SK-N-SH treated with all-trans-retinoic acid at 6 μM for 48 hours (cell line): Measurements from ENCODE around the gene RFC5.

Experiments
- ATAC-seq: fragments of 200-7000 bp; cut with Tn5 transposase; 3 replicates; pipeline ENCODE4 v1.9.1; 2020; ENCODE audit warnings: mild to moderate bottlenecking, moderate library complexity
- ARNTL ChIP-seq: fragments of 450-650 bp; formaldehyde crosslinking; IDR thresholded peaks from 2 replicates; pipeline ENCODE4 v1.5.0; 2020; ENCODE audit warnings: low read depth, mild to moderate bottlenecking, moderate library complexity, borderline replicate concordance
- BACH2 ChIP-seq: fragments of 250-450 bp; sonication (Bioruptor Pico); IDR thresholded peaks from 2 replicates; pipeline ENCODE4 v1.9.0; 2021; ENCODE audit warnings: mild to moderate bottlenecking, borderline replicate concordance
- CSDC2 ChIP-seq: fragments of 250-450 bp; sonication (Bioruptor Pico); IDR thresholded peaks from 2 replicates; pipeline ENCODE4 v1.5.0; 2020; ENCODE audit warnings: mild to moderate bottlenecking, moderate library complexity
- ESRRG ChIP-seq: fragments of 250-450 bp; sonication (Bioruptor Pico); IDR thresholded peaks from 2 replicates; pipeline ENCODE4 v1.6.1; 2021; ENCODE audit warnings: mild to moderate bottlenecking
- GLIS3 ChIP-seq: fragments of 250-450 bp; sonication (Bioruptor Pico); IDR thresholded peaks from 2 replicates; pipeline ENCODE4 v1.5.0; 2020; ENCODE audit warnings: mild to moderate bottlenecking, moderate library complexity
- ISL1 ChIP-seq: fragments of 250-450 bp; sonication (Bioruptor Pico); IDR thresholded peaks from 2 replicates; pipeline ENCODE4 v2.1.2; 2022; ENCODE audit warnings: mild to moderate bottlenecking, moderate library complexity
- PPARA ChIP-seq: fragments of 250-450 bp; sonication (Bioruptor Pico); IDR thresholded peaks from 2 replicates; pipeline ENCODE4 v1.5.0; 2020; ENCODE audit warnings: mild to moderate bottlenecking, borderline replicate concordance
- RARB ChIP-seq: fragments of 250-450 bp; sonication (Bioruptor Pico); IDR thresholded peaks from 2 replicates; pipeline ENCODE4 v1.8.0; 2021; ENCODE audit warnings: mild to moderate bottlenecking, moderate library complexity
- SNAI2 ChIP-seq: fragments of 250-450 bp; sonication (Bioruptor Pico); IDR thresholded peaks from 2 replicates; pipeline ENCODE4 v1.5.0; 2020; ENCODE audit warnings: mild to moderate bottlenecking, moderate library complexity
- TCF4 ChIP-seq: fragments of 250-450 bp; sonication (Bioruptor Pico); IDR thresholded peaks from 2 replicates; pipeline ENCODE4 v1.8.0; 2021; ENCODE audit warnings: mild to moderate bottlenecking, moderate library complexity, borderline replicate concordance
- TOX ChIP-seq: fragments of 250-450 bp; sonication (Bioruptor Pico); IDR thresholded peaks from 2 replicates; pipeline ENCODE4 v1.8.0; 2021; ENCODE audit warnings: mild to moderate bottlenecking, moderate library complexity, borderline replicate concordance
- ZC3H10 ChIP-seq: fragments of 250-450 bp; sonication (Bioruptor Pico); IDR thresholded peaks from 2 replicates; pipeline ENCODE4 v1.5.1; 2021; ENCODE audit warnings: mild to moderate bottlenecking, moderate library complexity
- ZFP3 ChIP-seq: fragments of 250-450 bp; sonication (Bioruptor Pico); IDR thresholded peaks from 2 replicates; pipeline ENCODE4 v1.5.0; 2020; ENCODE audit warnings: mild to moderate bottlenecking, moderate library complexity
- ZFP30 ChIP-seq: fragments of 450-650 bp; formaldehyde crosslinking; IDR thresholded peaks from 2 replicates; pipeline ENCODE4 v1.5.0; 2022; ENCODE audit warnings: mild to moderate bottlenecking, moderate library complexity
- ZNF565 ChIP-seq: fragments of 450-650 bp; formaldehyde crosslinking; conservative IDR thresholded peaks from 2 replicates; pipeline ENCODE4 v1.5.0; 2020; ENCODE audit warnings: low read depth, mild to moderate bottlenecking, moderate library complexity
- ZNF70 ChIP-seq: fragments of 450-650 bp; formaldehyde crosslinking; IDR thresholded peaks from 2 replicates; pipeline ENCODE4 v1.5.0; 2020; ENCODE audit warnings: mild to moderate bottlenecking, moderate library complexity
- ZNF8 ChIP-seq: fragments of 450-650 bp; formaldehyde crosslinking; IDR thresholded peaks from 2 replicates; pipeline ENCODE4 v1.5.0; 2020; ENCODE audit warnings: mild to moderate bottlenecking, moderate library complexity
- TF ChIP-seq, protein P1 (sequence below): fragments of 250-450 bp; sonication (Bioruptor Pico); IDR thresholded peaks from 2 replicates; pipeline ENCODE4 v1.8.0; 2021; ENCODE audit warnings: low read depth, mild to moderate bottlenecking, moderate library complexity, borderline replicate concordance
- TF ChIP-seq, protein P2 (sequence below): fragments of 250-450 bp; sonication (Bioruptor Pico); IDR thresholded peaks from 2 replicates; pipeline ENCODE4 v1.5.0; 2020; ENCODE audit warnings: mild to moderate bottlenecking, moderate library complexity
- TF ChIP-seq, protein P3 (sequence below): fragments of 250-450 bp; sonication (Bioruptor Pico); IDR thresholded peaks from 2 replicates; pipeline ENCODE4 v1.5.1; 2021; ENCODE audit warnings: mild to moderate bottlenecking, moderate library complexity

The RFC5 gene

GRCh38 chr12:117975006-117975405 lies 41.5 kb upstream of the RFC5 start:
- no peak for TF ChIP-seq ZC3H10 (CRISPR knock-in tag)
- no peak for ATAC-seq

- no peak for ATAC-seq
- TF ChIP-seq ZFP30 (CRISPR knock-in tag), result no peak
- no peak for TF ChIP-seq ZC3H10 (CRISPR knock-in tag)
- TF ChIP-seq, protein P1, sequence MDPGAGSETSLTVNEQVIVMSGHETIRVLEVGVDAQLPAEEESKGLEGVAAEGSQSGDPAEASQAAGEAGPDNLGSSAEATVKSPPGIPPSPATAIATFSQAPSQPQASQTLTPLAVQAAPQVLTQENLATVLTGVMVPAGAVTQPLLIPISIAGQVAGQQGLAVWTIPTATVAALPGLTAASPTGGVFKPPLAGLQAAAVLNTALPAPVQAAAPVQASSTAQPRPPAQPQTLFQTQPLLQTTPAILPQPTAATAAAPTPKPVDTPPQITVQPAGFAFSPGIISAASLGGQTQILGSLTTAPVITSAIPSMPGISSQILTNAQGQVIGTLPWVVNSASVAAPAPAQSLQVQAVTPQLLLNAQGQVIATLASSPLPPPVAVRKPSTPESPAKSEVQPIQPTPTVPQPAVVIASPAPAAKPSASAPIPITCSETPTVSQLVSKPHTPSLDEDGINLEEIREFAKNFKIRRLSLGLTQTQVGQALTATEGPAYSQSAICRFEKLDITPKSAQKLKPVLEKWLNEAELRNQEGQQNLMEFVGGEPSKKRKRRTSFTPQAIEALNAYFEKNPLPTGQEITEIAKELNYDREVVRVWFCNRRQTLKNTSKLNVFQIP (CRISPR knock-in tag), result no peak
- no peak for TF ChIP-seq SNAI2
- no peak for TF ChIP-seq ESRRG (CRISPR knock-in tag)
- no peak for TF ChIP-seq ZFP3 (CRISPR knock-in tag)
- no peak for TF ChIP-seq ZNF8 (CRISPR knock-in tag)
- TF ChIP-seq ZNF70 (CRISPR knock-in tag), result no peak
- TF ChIP-seq BACH2 (CRISPR knock-in tag), result no peak
- no peak for TF ChIP-seq GLIS3
- TF ChIP-seq ISL1 (CRISPR knock-in tag), result no peak
- TF ChIP-seq, protein P2, sequence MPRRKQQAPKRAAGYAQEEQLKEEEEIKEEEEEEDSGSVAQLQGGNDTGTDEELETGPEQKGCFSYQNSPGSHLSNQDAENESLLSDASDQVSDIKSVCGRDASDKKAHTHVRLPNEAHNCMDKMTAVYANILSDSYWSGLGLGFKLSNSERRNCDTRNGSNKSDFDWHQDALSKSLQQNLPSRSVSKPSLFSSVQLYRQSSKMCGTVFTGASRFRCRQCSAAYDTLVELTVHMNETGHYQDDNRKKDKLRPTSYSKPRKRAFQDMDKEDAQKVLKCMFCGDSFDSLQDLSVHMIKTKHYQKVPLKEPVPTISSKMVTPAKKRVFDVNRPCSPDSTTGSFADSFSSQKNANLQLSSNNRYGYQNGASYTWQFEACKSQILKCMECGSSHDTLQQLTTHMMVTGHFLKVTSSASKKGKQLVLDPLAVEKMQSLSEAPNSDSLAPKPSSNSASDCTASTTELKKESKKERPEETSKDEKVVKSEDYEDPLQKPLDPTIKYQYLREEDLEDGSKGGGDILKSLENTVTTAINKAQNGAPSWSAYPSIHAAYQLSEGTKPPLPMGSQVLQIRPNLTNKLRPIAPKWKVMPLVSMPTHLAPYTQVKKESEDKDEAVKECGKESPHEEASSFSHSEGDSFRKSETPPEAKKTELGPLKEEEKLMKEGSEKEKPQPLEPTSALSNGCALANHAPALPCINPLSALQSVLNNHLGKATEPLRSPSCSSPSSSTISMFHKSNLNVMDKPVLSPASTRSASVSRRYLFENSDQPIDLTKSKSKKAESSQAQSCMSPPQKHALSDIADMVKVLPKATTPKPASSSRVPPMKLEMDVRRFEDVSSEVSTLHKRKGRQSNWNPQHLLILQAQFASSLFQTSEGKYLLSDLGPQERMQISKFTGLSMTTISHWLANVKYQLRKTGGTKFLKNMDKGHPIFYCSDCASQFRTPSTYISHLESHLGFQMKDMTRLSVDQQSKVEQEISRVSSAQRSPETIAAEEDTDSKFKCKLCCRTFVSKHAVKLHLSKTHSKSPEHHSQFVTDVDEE, result no peak
- no peak for TF ChIP-seq PPARA (CRISPR knock-in tag)
- no peak for TF ChIP-seq ARNTL (CRISPR knock-in tag)
- no peak for TF ChIP-seq CSDC2 (CRISPR knock-in tag)
- no peak for TF ChIP-seq TOX (CRISPR knock-in tag)
- TF ChIP-seq ZNF565 (CRISPR knock-in tag), result no peak
- no peak for TF ChIP-seq TCF4 (CRISPR knock-in tag)
- no peak for TF ChIP-seq RARB
These were observed 39.1 kb upstream of the RFC5 start for GRCh38 chr12:117977373-117977772.

GRCh38 chr12:117980616-117981015 lies 35.9 kb upstream of the RFC5 start:
- ATAC-seq, result no peak
- TF ChIP-seq BACH2 (CRISPR knock-in tag), result no peak
- no peak for TF ChIP-seq PPARA (CRISPR knock-in tag)
- TF ChIP-seq, protein P1 (CRISPR knock-in tag), result no peak
- no peak for TF ChIP-seq CSDC2 (CRISPR knock-in tag)
- no peak for TF ChIP-seq ZNF8 (CRISPR knock-in tag)
- TF ChIP-seq ZNF70 (CRISPR knock-in tag), result no peak
- no peak for TF ChIP-seq GLIS3
- TF ChIP-seq ARNTL (CRISPR knock-in tag), result no peak

DNA sequence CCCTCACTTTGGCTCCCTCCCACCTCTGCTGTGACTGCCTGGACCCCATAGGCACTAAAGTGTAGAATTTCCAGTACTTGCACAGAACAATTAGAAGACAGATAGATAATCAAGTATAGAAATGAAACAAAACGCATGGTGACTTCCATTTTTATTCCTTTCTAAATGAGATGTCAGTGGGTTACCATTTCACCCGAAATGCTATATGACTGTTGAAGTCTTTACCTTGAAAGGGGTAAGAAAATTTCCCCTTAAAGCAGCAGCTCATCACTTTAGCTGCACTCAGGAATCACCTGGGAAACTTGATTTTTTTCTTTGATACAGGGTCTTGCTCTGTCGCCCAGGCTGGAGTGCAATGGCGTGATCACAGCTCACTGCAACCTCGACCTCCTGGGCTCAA lies 35.2 kb upstream of the RFC5 start:
- no peak for ATAC-seq
- TF ChIP-seq ZNF70 (CRISPR knock-in tag) (no peak), ZNF565 (CRISPR knock-in tag) (no peak), PPARA (CRISPR knock-in tag) (no peak), TOX (CRISPR knock-in tag) (no peak), ZFP3 (CRISPR knock-in tag) (no peak)
- TF ChIP-seq, protein P3, sequence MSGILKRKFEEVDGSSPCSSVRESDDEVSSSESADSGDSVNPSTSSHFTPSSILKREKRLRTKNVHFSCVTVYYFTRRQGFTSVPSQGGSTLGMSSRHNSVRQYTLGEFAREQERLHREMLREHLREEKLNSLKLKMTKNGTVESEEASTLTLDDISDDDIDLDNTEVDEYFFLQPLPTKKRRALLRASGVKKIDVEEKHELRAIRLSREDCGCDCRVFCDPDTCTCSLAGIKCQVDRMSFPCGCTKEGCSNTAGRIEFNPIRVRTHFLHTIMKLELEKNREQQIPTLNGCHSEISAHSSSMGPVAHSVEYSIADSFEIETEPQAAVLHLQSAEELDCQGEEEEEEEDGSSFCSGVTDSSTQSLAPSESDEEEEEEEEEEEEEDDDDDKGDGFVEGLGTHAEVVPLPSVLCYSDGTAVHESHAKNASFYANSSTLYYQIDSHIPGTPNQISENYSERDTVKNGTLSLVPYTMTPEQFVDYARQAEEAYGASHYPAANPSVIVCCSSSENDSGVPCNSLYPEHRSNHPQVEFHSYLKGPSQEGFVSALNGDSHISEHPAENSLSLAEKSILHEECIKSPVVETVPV, result no peak
